SH-SY5Y (cell line): ENCODE results near the gene MMP2.

Experiments used
- GATA2 ChIP-seq: IDR thresholded peaks from 2 replicates; pipeline ENCODE4 v1.6.1; 2011; ENCODE audit warnings: mild to moderate bottlenecking, low read depth, low read length
- GATA3 ChIP-seq: IDR thresholded peaks from 2 replicates; pipeline ENCODE4 v1.6.1; 2011; ENCODE audit warnings: low read depth, mild to moderate bottlenecking, low read length, moderate library complexity

Gene MMP2

GRCh38 chr16:55497558-55497957 is 18.6 kb downstream of the MMP2 start:
- TF ChIP-seq GATA3, result no peak
- no peak for TF ChIP-seq GATA2

DNA sequence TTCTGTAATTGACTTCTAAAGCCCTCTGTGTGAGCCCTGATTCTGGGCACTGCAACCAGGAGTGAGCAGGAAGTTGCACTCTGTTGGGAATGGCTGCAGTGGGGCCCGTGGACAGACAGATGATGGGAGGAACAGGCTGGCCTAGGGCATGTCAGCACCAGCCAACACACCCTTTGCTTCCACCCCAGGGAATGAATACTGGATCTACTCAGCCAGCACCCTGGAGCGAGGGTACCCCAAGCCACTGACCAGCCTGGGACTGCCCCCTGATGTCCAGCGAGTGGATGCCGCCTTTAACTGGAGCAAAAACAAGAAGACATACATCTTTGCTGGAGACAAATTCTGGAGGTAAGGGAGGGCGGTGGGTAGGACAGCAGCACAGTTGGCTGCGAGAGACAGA is 19.1 kb downstream of the MMP2 start:
- no peak for TF ChIP-seq GATA3
- no peak for TF ChIP-seq GATA2

- no peak for TF ChIP-seq GATA3
- TF ChIP-seq GATA2, result no peak
Observed at GRCh38 chr16:55499281-55499680, 20.3 kb downstream of the MMP2 start.

GRCh38 chr16:55499951-55500529 is 21.0 kb downstream of the MMP2 start:
- TF ChIP-seq GATA3 (no peak), GATA2 (no peak)

- TF ChIP-seq GATA2, result no peak
- TF ChIP-seq GATA3, result no peak
Observed at GRCh38 chr16:55500530-55501011, 21.6 kb downstream of the MMP2 start.

DNA sequence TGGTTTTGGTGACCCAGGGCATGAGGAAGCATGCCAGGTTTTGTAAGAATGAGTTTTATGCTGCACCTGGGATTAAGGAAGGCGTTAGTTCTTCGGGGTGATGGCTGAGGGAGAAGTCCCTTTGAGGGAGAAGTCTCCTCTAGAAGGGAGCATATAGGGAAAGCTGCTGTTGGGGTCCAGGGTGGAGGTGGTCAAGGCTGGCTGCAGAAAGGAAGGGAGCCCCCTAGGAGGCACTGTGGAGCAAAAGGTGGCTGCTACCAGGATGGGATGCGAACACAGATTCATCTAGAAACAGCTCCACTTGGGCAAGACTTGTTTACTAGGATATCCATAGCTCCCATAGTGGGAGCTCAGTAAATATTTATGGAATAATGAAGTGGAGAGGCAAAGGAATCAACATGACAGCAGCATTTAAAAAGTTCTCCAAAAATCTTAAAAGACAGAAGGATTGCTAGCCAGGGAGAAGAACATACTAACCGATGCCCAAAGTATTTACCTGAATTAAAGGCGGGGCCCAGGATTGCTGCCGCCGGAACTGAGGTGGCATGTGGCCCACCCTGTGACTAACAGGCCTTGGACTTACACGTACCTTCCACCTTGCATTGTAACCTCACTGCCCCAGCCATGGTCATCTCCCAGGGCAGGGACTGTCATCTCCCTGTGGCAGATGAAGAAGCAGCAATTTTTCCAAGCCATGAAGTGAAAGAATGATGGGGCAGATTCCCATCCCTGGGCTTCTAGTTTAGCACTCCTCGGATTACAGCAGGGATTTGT is 22.7 kb downstream of the MMP2 start:
- TF ChIP-seq GATA3 (no peak), GATA2 (no peak)

DNA sequence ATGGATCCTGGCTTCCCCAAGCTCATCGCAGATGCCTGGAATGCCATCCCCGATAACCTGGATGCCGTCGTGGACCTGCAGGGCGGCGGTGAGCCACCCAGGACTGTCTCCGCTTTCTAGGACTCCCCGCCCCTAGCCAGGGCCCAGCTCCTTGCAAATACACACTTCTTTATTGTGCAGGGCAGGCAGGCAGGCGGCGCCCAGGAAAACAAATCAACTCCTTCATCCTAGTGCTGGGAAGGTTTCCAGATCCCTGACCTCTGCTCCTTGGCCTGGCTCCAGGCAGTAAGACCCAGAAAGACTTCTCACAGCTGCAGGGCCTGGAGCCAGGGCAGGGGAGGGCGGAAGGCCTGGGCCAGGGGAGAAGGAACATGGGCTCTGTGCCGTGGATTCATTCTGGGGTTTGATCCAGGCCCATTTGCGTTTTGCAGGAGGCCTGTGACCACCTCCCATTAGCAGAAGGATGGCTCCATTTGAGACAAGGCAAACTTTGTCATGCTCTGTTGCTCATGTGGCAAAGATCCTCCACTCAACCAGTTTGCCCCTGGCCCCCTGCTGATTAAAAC is 23.9 kb downstream of the MMP2 start:
- TF ChIP-seq GATA2, result no peak
- TF ChIP-seq GATA3, result no peak

GRCh38 chr16:55503726-55504550 is 24.9 kb downstream of the MMP2 start:
- TF ChIP-seq GATA3 (no peak), GATA2 (no peak)

- no peak for TF ChIP-seq GATA2
- TF ChIP-seq GATA3, result no peak
Observed at GRCh38 chr16:55505333-55506015, 26.5 kb downstream of the MMP2 start.

- no peak for TF ChIP-seq GATA2
- no peak for TF ChIP-seq GATA3
Observed at GRCh38 chr16:55506083-55506482, 27.1 kb downstream of the MMP2 start.

GRCh38 chr16:55506708-55507107 is 27.7 kb downstream of the MMP2 start:
- TF ChIP-seq GATA3 (no peak), GATA2 (no peak)

GRCh38 chr16:55508271-55508921 is 29.4 kb downstream of the MMP2 start:
- TF ChIP-seq GATA2 (no peak), GATA3 (no peak)

GRCh38 chr16:55508941-55509931 is 30.2 kb downstream of the MMP2 start, which contains the start of gene LPCAT2:
LPCAT2 (plus strand) TSS chr16:55509072; CDS start chr16:55509182, 110 bp downstream.
- TF ChIP-seq GATA3, result no peak
- TF ChIP-seq GATA2, result no peak
